Measurements from ENCODE around the gene NAPA.

DNA sequence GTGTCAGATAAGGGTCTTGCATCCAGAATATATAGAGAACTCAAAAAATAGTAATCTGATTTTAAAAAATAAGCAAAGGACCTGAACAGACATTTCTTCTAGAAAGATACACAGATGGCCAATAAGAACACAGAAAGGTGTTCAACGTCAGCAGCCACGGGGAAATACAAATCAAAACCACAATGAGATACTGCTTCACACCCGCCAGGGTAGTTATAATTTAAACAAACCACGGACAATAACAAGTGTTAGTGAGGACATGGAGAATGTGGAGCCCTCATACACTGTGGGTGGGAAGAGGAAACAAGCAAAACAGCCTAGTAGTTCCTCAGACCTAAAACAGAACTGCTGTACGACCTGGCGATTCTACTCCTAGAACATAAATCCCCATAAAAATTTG is 26.7 kb upstream of the NAPA start:
- TF ChIP-seq CTCF (IDR thresholded peaks at IDR 0.05): no peak
- TF ChIP-seq POLR2A (IDR thresholded peaks at IDR 0.05): no peak
